ENCODE results near the gene ACSL5.
A peak's percentile ranks its signal among the peaks of the same experiment; 100 is the strongest.

Gene ACSL5

GRCh38 chr10:112429654-112430230 is 55.8 kb downstream of the ACSL5 start:
- DNase-seq (ENCODE audit: low read depth): no peak
- TF ChIP-seq CTCF (IDR thresholded peaks at IDR 0.05; ENCODE audit: insufficient read depth, low read depth, low read length, missing control alignments): no peak
- no peak overlapping the region for H3K4me3 ChIP-seq (ENCODE audit: low read depth, low read length)

- no peak for DNase-seq (ENCODE audit: low read depth)
- TF ChIP-seq CTCF (IDR thresholded peaks at IDR 0.05; ENCODE audit: insufficient read depth, low read depth, low read length, missing control alignments): no peak
- H3K4me3 ChIP-seq (ENCODE audit: low read depth, low read length): no peak overlapping the region
Measured at GRCh38 chr10:112433136-112433535, 59.2 kb downstream of the ACSL5 start.

GRCh38 chr10:112434988-112435619 is 61.2 kb downstream of the ACSL5 start:
- no peak overlapping the region for H3K4me3 ChIP-seq (ENCODE audit: low read depth, low read length)
- TF ChIP-seq CTCF (IDR thresholded peaks at IDR 0.05; ENCODE audit: insufficient read depth, low read depth, low read length, missing control alignments): peak; percentile 13
- peak; percentile 16 for DNase-seq (ENCODE audit: low read depth)

- no peak overlapping the region for H3K4me3 ChIP-seq (ENCODE audit: low read depth, low read length)
- no peak for DNase-seq (ENCODE audit: low read depth)
- TF ChIP-seq CTCF (IDR thresholded peaks at IDR 0.05; ENCODE audit: insufficient read depth, low read depth, low read length, missing control alignments): no peak
Measured at GRCh38 chr10:112438356-112438755, 64.4 kb downstream of the ACSL5 start.

- no peak overlapping the region for H3K4me3 ChIP-seq (ENCODE audit: low read depth, low read length)
- no peak for TF ChIP-seq CTCF (IDR thresholded peaks at IDR 0.05; ENCODE audit: insufficient read depth, low read depth, low read length, missing control alignments)
- no peak for DNase-seq (ENCODE audit: low read depth)
Measured at GRCh38 chr10:112441520-112441919, 67.6 kb downstream of the ACSL5 start.

GRCh38 chr10:112442063-112442462 is 68.1 kb downstream of the ACSL5 start:
- peak; percentile 18 for DNase-seq (ENCODE audit: low read depth)
- no peak overlapping the region for H3K4me3 ChIP-seq (ENCODE audit: low read depth, low read length)
- no peak for TF ChIP-seq CTCF (IDR thresholded peaks at IDR 0.05; ENCODE audit: insufficient read depth, low read depth, low read length, missing control alignments)

All from GM12865 (cell line).